ENCODE measurements around the gene GFAP. TPM values are rescaled to one million over a fixed set of nuclear protein-coding genes. Genes with fewer than 3 reads are reported as not detected.

The GFAP gene
- total RNA-seq, 2 donors from 2014 or later: 0.35 TPM; not detected in 1

GRCh38 chr17:44906010-44906646 lies 9.2 kb downstream of the GFAP start:
- Histone ChIP-seq H3K4me3 (ENCODE audit: low read length) (no peak overlapping the region), H3K4me1 (ENCODE audit: control insufficient read depth, insufficient read depth, low read length) (no peaks in the 10 kb centered on the region), H3K27me3 (ENCODE audit: control insufficient read depth, insufficient read depth, low read length, poor library complexity, severe bottlenecking) (no peaks in the 10 kb centered on the region), H3K36me3 (ENCODE audit: control insufficient read depth, insufficient read depth, low read length) (no peaks in the 10 kb centered on the region), H3K9me3 (ENCODE audit: control insufficient read depth, low read length) (no peaks in the 10 kb centered on the region), H3K9ac (ENCODE audit: extremely low read depth, low read length, poor library complexity, severe bottlenecking) (no peak overlapping the region), H3K27ac (ENCODE audit: low read depth, low read length) (no peak overlapping the region)
- WGBS, 2 experiments (ENCODE audit: insufficient coverage in 1 of 2, insufficient read length in 1 of 2): 73 to 96% methylated on average over 4 to 10 of the region's 10 CpGs
- no peak overlapping the region for H3K27ac Mint-ChIP-seq
- H3K4me3 Mint-ChIP-seq: no peak overlapping the region
- peaks cover 6% of the 10 kb centered on the region for H3K36me3 Mint-ChIP-seq (ENCODE audit: low read depth)
- H3K4me1 Mint-ChIP-seq: no peaks in the 10 kb centered on the region
- TF ChIP-seq CTCF (conservative IDR thresholded peaks at IDR 0.05): no peak
- H3K9me3 Mint-ChIP-seq: no peaks in the 10 kb centered on the region
- DNase-seq: peak; percentile 67
- H3K27me3 Mint-ChIP-seq (ENCODE audit: insufficient read depth): peaks cover 17% of the 10 kb centered on the region

- Mint-ChIP-seq H3K4me3 (no peak overlapping the region), H3K9me3 (no peaks in the 10 kb centered on the region), H3K4me1 (no peaks in the 10 kb centered on the region), H3K27ac (no peak overlapping the region), H3K27me3 (ENCODE audit: insufficient read depth) (peaks cover 11% of the 10 kb centered on the region), H3K36me3 (ENCODE audit: low read depth) (peaks cover 6% of the 10 kb centered on the region)
- 84 to 85% methylated on average over 4 to 9 of the region's 9 CpGs for WGBS, 2 experiments (ENCODE audit: insufficient coverage in 1 of 2, insufficient read length in 1 of 2)
- Histone ChIP-seq H3K4me1 (ENCODE audit: control insufficient read depth, insufficient read depth, low read length) (no peaks in the 10 kb centered on the region), H3K9ac (ENCODE audit: extremely low read depth, low read length, poor library complexity, severe bottlenecking) (no peak overlapping the region), H3K4me3 (ENCODE audit: low read length) (no peak overlapping the region), H3K36me3 (ENCODE audit: control insufficient read depth, insufficient read depth, low read length) (no peaks in the 10 kb centered on the region), H3K9me3 (ENCODE audit: control insufficient read depth, low read length) (no peaks in the 10 kb centered on the region), H3K27ac (ENCODE audit: low read depth, low read length) (no peak overlapping the region), H3K27me3 (ENCODE audit: control insufficient read depth, insufficient read depth, low read length, poor library complexity, severe bottlenecking) (no peaks in the 10 kb centered on the region)
- TF ChIP-seq CTCF (conservative IDR thresholded peaks at IDR 0.05): no peak
- DNase-seq: no peak
Observed at GRCh38 chr17:44905006-44906000, 10.0 kb downstream of the GFAP start.

GRCh38 chr17:44904001-44904984 lies 11.0 kb downstream of the GFAP start:
- Mint-ChIP-seq H3K4me3 (no peak overlapping the region), H3K27me3 (ENCODE audit: insufficient read depth) (peaks cover 10% of the 10 kb centered on the region), H3K27ac (no peak overlapping the region), H3K4me1 (no peaks in the 10 kb centered on the region), H3K36me3 (ENCODE audit: low read depth) (peaks cover 6% of the 10 kb centered on the region), H3K9me3 (no peaks in the 10 kb centered on the region)
- Histone ChIP-seq H3K27ac (ENCODE audit: low read depth, low read length) (no peak overlapping the region), H3K4me1 (ENCODE audit: control insufficient read depth, insufficient read depth, low read length) (no peaks in the 10 kb centered on the region), H3K9me3 (ENCODE audit: control insufficient read depth, low read length) (no peaks in the 10 kb centered on the region), H3K9ac (ENCODE audit: extremely low read depth, low read length, poor library complexity, severe bottlenecking) (no peak overlapping the region), H3K36me3 (ENCODE audit: control insufficient read depth, insufficient read depth, low read length) (no peaks in the 10 kb centered on the region), H3K4me3 (ENCODE audit: low read length) (no peak overlapping the region), H3K27me3 (ENCODE audit: control insufficient read depth, insufficient read depth, low read length, poor library complexity, severe bottlenecking) (no peaks in the 10 kb centered on the region)
- 94% methylated on average over 31 to 35 of the region's 35 CpGs for WGBS, 2 experiments (ENCODE audit: insufficient coverage in 1 of 2, insufficient read length in 1 of 2)
- DNase-seq: no peak
- TF ChIP-seq CTCF (conservative IDR thresholded peaks at IDR 0.05): no peak
